ENCODE data around the gene SRRD. TPM values are rescaled to one million over a fixed set of nuclear protein-coding genes. Genes with fewer than 3 reads are reported as not detected.
"Not testable (repeated sequence)": the region's sequence is repeated elsewhere in the genome, so short reads cannot be mapped to it uniquely, and the experiment has no call there.

SRRD gene, protein sequence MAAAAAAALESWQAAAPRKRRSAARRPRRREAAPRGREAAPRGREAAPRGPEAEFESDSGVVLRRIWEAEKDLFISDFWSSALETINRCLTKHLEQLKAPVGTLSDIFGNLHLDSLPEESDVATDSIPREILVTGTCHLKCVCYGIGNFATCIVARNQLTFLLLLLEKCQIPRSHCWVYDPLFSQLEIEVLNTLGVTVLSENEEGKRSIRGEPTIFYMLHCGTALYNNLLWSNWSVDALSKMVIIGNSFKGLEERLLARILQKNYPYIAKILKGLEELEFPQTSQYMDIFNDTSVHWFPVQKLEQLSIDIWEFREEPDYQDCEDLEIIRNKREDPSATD
- 10 to 100 TPM; 32.5 to 40.4 (median 40.2) TPM for total RNA-seq

DNA sequence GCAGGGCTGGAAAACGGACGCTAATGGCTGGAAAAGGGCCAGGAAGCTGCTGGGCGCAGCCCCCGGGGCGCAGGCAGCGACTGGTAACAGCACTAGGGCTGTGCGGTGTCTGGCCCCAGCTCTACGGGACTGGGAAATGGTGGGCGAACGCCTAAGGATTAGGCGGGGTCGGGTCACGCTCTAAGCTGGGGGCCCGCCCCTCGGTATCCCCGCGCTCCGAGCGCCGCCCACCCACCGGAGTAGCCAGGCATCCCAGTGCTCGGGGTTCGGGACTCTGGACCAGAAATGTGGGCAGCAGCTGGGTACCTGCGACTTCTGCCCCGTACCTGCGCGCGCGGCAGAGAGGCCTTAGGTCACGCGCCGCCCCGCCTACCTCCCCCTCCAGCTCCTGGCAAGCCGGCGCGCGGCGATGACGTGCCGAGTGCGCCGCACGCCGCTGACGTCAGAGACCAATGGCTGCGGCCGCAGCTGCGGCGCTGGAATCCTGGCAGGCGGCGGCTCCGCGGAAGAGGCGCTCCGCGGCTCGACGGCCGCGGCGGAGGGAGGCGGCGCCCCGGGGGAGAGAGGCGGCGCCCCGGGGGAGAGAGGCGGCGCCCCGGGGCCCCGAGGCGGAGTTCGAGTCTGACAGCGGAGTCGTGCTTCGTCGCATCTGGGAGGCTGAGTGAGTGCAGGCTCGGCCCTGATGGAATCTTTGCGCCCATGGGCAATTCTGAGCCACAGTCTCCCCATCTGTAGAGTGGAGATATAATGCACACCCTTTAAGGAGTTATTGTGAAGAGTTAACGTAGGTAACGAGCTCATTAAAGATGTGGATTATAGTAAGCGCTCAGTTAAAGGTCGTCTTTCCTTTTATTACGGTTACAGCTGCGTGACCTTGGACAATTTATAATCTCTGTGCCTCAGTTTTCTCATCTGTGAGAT, at the start of gene SRRD, which contains the start of gene HPS4:
Gene SRRD, plus strand, starts transcription at position 439 of the 921 bp plus-strand sequence. Its CDS starts 14 bp downstream, at position 453.
Gene HPS4, minus strand, starts transcription at position 345 of the 921 bp plus-strand sequence. CDS start 2,021 bp downstream, outside the sequence.
- Mint-ChIP-seq H3K4me1 (ENCODE audit: low read depth) (peaks cover 63% of the 10 kb centered on the region), H3K27me3 (ENCODE audit: low read depth) (no peaks in the 10 kb centered on the region), H3K36me3 (ENCODE audit: insufficient read depth) (peaks cover 13% of the 10 kb centered on the region), H3K4me3 (peak within 1 kb of the TSS; percentile 95), H3K9me3 (no peaks in the 10 kb centered on the region)
- ATAC-seq: peak; percentile 83 to 90
- peak; percentile 93 for DNase-seq

DNA sequence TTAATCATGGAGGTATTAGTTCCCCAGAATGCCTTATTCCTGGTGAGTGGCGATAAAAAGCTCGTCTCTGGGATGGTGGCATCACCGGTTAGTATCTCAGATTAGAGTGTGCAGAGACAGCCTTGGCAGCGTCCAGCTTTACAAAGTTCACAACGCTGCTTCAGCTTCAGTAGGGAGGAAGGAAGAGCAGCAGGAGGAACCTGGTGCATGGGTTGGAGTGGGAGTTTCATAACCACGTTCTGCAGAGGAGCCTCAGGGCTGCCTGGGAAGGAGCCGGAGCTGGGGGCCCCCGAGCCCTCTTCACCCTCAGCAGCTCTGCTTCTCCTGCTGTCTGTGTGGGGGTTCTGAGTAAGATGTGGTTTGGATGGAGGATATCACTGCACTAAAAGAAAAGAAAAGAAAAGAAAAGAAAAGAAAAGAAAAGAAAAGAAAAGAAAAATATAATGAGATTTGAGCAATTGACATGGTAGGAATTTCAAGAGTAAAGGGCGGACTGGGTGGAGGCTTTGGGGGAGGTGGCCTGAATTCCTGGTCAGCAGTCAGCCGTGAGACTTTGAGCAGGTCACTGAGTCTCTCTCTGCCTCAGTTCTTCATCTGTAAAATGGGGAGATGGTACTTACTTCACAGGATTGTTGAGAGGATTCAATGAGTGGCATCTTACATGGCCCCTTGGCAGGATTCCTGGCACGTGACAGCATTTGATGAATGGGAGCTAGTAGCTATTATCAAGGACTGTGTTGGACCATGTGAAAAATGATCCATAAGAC, 48.2 kb upstream of the SRRD start:
- Mint-ChIP-seq H3K36me3 (ENCODE audit: insufficient read depth) (peaks cover 22% of the 10 kb centered on the region), H3K4me1 (ENCODE audit: low read depth) (peaks cover 46% of the 10 kb centered on the region), H3K9me3 (no peaks in the 10 kb centered on the region), H3K27me3 (ENCODE audit: low read depth) (no peaks in the 10 kb centered on the region), H3K4me3 (no peak overlapping the region)
- DNase-seq: no peak
- no peak for ATAC-seq

DNA sequence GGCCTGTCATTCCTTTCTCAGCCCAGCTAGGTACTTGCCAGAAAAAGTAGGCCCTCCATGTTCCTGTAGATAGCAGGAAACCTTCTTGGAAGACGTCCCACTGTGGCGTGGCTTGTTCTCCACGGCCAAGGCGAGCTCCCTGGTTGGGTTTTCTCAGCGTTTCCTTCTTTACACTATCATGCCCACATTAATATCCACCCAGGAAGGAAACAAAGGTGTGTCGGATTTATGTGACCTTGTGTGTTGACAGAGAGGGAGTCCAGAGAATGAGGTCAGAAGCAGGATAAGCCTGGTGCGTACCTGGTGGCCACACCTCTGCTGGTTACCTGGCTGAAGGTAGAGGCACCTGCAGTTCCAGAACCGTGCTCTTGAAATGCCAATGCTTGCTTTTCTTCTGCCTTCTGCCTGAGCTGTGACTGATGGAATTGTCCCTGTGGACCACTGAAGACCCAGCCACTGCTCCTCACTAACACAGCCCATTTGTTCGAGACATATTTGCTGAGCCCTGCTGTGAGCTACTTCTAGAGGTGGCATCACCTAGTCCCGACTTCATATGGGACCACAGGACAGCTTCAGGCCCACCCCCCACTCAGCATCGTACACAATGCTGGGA, 46.7 kb upstream of the SRRD start:
- Mint-ChIP-seq H3K4me1 (ENCODE audit: low read depth) (peaks cover 31% of the 10 kb centered on the region), H3K4me3 (no peak overlapping the region), H3K9me3 (no peaks in the 10 kb centered on the region), H3K36me3 (ENCODE audit: insufficient read depth) (peaks cover 22% of the 10 kb centered on the region), H3K27me3 (ENCODE audit: low read depth) (no peaks in the 10 kb centered on the region)
- DNase-seq (no peak), ATAC-seq (no peak)

DNA sequence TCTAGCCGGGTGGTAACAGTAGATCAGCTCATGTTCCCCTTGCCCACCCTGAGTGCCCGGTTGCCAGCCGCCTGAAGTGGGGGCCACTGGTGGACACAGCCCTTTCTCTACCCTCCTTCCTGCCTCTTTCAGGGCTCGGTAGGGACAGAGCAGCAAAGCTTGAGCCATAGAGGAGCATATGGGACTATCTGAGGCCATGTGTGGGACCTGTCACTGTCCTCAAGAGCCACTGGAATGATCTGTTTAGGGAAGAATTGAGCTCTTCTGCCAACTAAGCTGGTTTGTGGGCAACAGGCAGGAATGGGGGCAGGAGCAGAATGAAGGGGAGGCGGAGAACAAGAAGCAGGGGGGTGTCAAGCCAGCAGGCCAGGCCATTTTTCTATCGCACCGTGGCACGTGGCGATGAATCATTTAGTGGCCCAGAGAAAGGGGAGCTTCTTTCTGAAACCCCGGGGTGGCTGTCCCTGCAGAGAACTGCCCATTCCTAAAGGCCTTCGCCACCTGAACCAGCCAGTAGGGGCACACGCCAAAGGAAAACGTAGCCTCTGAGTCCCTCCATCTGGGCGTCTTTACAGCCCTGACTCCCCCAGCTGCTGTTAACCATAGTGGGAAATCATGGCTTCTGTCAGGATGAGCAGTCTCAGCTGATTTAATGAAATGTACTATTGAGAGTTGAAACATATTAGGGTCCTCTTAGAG, 45.8 kb upstream of the SRRD start:
- no peak for DNase-seq
- H3K27me3 Mint-ChIP-seq (ENCODE audit: low read depth): no peaks in the 10 kb centered on the region
- H3K4me3 Mint-ChIP-seq: no peak overlapping the region
- H3K4me1 Mint-ChIP-seq (ENCODE audit: low read depth): peaks cover 23% of the 10 kb centered on the region
- ATAC-seq: no peak
- no peaks in the 10 kb centered on the region for H3K9me3 Mint-ChIP-seq
- H3K36me3 Mint-ChIP-seq (ENCODE audit: insufficient read depth): peaks cover 25% of the 10 kb centered on the region

DNA sequence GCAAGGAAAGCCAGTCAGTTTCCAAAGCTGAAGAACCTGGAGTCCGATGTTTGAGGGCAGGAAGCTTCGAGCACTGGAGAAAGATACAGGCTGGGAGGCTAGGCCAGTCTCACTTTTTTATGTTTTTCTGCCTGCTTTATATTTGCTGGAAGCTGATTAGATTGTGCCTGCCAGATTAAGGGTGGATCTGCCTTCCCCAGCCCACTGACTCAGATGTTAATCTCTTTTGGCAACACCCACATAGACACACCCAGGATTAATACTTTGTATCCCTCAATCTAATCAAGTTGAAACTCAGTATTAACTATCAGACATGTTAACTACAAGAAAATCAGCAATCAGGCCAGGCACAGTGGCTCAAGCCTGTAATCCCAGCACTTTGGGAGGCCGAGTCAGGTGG, 44.9 kb upstream of the SRRD start:
- Mint-ChIP-seq H3K36me3 (ENCODE audit: insufficient read depth) (peaks cover 27% of the 10 kb centered on the region), H3K4me1 (ENCODE audit: low read depth) (peaks cover 22% of the 10 kb centered on the region)
- H3K27me3 Mint-ChIP-seq (ENCODE audit: low read depth); ATAC-seq; H3K4me3 Mint-ChIP-seq; DNase-seq; H3K9me3 Mint-ChIP-seq: not testable (repeated sequence)

DNA sequence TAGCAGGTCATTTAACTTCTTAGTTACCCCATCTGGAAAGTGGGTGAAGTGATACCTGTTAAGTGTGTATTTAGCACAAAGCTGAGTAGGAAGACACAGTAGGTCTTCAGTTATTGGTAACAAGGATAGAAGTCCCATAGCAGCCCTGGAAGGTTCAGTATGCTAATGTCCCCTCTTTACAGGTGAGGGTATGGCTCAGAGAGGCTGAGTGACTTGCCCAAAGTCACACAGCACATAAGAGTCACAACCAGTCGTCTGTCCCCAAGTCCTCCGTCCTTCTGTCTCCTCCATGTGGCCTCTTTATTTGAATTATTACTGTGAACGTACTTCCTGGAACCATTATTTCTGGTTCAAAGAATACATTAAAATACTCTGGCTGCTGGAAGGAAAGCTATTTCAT, 44.1 kb upstream of the SRRD start:
- no peak for ATAC-seq
- H3K4me1 Mint-ChIP-seq (ENCODE audit: low read depth): peaks cover 22% of the 10 kb centered on the region
- no peaks in the 10 kb centered on the region for H3K27me3 Mint-ChIP-seq (ENCODE audit: low read depth)

DNA sequence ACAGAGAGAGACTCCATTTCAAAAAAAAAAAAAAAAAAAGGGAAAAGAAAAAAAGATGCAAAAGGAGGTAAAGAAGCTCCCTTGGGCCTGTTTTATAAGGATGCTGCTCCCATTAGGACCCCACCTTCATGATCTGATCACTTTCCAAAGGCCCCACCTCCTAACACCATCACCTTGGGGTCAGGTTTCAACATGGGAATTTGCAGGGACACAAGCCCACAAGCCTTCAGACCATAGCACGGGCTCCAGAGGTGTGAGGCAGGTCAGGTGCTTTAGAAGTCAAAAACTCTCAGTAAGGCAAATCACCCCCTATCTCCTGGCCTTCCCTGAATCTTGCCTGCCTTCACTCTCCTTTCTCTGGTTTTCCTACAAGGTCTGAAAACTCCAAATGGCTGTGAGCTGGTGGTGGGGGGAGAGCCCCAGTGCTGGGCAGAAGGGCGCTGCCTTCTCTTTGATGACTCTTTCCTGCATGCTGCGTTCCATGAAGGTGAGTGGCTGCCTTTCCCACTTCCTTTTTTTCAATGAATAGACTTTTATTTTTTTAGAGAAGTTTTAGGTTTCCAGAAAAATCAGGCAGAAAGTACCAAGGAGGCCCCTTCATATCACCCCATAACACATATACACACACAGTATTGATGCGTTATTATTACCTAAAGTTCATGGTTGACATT, 41.5 kb upstream of the SRRD start:
- no peak for ATAC-seq
- DNase-seq: no peak
- no peak overlapping the region for H3K4me3 Mint-ChIP-seq
- no peaks in the 10 kb centered on the region for H3K9me3 Mint-ChIP-seq
- peaks cover 2% of the 10 kb centered on the region for H3K4me1 Mint-ChIP-seq (ENCODE audit: low read depth)
- H3K27me3 Mint-ChIP-seq (ENCODE audit: low read depth): no peaks in the 10 kb centered on the region
- peaks cover 7% of the 10 kb centered on the region for H3K36me3 Mint-ChIP-seq (ENCODE audit: insufficient read depth)

More for the DNA sequence above, 44.1 kb upstream of the SRRD start:
- no peak for DNase-seq
- no peak overlapping the region for H3K4me3 Mint-ChIP-seq
- H3K36me3 Mint-ChIP-seq (ENCODE audit: insufficient read depth): peaks cover 25% of the 10 kb centered on the region
- H3K9me3 Mint-ChIP-seq: no peaks in the 10 kb centered on the region

DNA sequence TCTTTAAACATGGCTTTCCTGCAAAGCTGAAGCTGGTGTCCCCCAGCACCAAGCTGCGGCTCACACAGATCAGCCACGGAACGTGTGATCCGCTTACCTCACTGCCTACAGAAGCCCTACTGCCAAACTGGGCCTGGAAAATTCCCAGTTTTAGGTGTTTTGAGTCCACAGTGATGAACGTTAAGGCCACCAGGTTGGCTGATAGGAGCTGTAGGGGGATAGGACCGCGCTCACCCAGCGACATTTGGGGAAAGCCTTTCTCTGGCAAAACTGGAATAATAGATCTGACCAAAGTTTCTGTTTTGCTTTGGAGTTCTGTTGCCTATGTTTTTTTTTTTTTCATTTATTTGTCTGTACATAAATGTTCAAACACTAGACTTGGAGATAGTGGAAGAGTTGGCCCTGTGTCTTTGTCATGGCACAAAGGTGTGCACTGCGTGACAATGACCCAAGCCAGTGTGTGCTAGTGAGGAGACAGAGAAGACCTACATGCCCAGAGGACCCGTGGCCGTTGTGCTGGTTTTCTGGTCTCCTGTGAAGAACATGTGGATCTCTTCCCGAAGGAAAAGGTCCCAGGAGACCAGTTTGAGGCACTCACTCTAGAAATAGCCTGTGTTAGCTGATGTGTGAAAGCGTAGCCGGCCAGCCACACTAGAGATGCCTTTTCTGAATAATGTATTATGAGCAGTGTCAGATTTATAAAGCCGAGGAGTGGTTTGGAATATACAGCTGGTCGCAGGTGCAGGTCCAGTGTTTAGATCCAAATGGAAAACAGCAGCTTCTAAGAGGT, 39.6 kb upstream of the SRRD start:
- peaks cover 7% of the 10 kb centered on the region for H3K36me3 Mint-ChIP-seq (ENCODE audit: insufficient read depth)
- DNase-seq (no peak), ATAC-seq (no peak)
- no peaks in the 10 kb centered on the region for H3K9me3 Mint-ChIP-seq
- no peaks in the 10 kb centered on the region for H3K27me3 Mint-ChIP-seq (ENCODE audit: low read depth)
- no peaks in the 10 kb centered on the region for H3K4me1 Mint-ChIP-seq (ENCODE audit: low read depth)
- H3K4me3 Mint-ChIP-seq: no peak overlapping the region

DNA sequence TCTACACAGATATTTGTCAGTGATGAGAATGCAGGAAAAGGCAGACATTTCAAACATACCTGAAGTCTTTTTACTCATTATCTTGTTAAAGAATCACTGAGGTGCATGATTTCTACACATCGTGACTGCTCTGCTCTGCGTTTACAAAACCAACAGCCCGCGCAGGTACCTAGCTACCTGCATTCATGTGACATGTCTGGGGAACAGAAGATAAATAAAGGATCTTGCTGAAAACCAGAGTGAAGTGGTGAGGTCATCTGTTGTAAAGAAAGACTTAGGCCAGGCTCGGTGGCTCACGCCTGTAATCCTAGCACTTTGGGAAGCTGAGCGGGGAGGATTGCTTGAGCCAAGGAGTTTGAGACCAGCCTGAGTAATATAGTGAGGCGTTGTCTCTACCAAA, 38.9 kb upstream of the SRRD start:
- no peak for ATAC-seq
- Mint-ChIP-seq H3K4me3 (no peak overlapping the region), H3K36me3 (ENCODE audit: insufficient read depth) (peaks cover 7% of the 10 kb centered on the region)

DNA sequence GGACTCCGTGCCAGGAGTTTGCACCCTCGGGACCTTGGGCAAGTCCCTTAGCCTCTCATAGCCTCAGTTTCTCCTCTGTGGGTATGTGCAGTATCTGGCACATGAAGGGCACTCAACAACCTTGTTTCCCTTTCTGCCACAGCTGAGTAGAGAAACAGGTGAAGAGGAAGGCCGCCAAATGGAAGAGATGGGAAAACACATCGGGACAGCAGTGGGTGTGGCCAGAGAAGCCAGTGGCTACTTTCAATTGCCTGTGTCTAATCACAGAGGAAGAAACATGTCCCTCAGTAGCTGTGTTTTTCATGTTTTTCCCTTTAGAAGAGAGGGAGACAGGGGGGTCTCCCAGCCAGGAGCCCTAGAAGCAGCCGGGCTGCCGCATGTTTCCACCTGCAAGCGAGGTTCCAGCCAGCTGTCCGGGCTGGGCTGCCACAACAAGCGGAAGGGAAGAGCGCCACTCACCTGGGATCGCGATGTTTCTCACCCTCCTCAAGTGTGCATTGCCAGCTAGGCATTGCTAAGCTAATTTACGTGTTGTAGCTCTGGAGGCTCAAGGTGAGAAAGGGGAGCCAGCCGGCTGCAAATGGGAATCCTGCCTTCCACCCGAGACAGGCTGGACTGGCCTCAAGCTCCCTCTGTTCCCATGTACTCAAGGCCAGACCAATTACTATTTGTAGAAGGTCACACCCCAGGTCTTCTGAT, 38.0 kb upstream of the SRRD start:
- Mint-ChIP-seq H3K36me3 (ENCODE audit: insufficient read depth) (peaks cover 7% of the 10 kb centered on the region), H3K4me3 (no peak overlapping the region), H3K9me3 (no peaks in the 10 kb centered on the region), H3K4me1 (ENCODE audit: low read depth) (no peaks in the 10 kb centered on the region), H3K27me3 (ENCODE audit: low read depth) (no peaks in the 10 kb centered on the region)
- DNase-seq (no peak), ATAC-seq (no peak)

More for the DNA sequence above, 38.9 kb upstream of the SRRD start:
- Mint-ChIP-seq H3K9me3 (no peaks in the 10 kb centered on the region), H3K4me1 (ENCODE audit: low read depth) (no peaks in the 10 kb centered on the region), H3K27me3 (ENCODE audit: low read depth) (no peaks in the 10 kb centered on the region)
- DNase-seq: no peak

DNA sequence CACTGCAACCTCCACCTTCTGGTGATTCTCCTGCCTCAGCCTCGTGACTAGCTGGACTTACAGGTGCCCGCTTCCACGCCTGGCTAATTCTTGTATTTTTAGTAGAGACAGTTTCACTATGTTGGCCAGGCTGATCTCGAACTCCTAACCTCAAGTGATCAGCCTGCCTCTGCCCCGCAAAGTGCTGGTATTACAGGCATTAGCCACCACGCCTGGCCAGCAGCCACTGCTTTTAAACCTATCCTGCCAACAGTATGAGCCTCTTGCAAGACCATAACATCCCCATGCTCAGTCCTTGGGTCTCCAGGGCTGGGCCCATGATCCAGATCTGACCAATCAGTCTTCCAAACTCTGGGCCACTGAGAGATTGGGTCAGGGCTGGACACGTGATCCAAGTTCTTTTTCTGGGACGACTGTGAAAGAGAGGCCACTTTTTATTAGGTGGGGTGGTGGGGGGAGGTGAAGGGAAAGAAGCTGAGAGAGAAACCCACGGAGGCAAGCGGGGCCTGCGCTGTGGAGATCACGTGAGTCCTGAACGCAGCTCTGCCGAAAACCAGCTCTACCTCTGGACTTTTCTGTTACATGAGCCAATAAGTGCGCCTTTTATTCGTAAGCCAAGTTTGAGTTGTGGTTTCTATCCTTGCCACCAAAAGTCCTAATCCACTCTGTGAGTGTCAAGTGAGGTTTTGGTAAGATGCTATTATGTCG, 36.7 kb upstream of the SRRD start:
- no peak for ATAC-seq
- H3K4me3 Mint-ChIP-seq: no peak overlapping the region
- no peaks in the 10 kb centered on the region for H3K4me1 Mint-ChIP-seq (ENCODE audit: low read depth)
- no peaks in the 10 kb centered on the region for H3K27me3 Mint-ChIP-seq (ENCODE audit: low read depth)
- no peaks in the 10 kb centered on the region for H3K9me3 Mint-ChIP-seq
- peaks cover 11% of the 10 kb centered on the region for H3K36me3 Mint-ChIP-seq (ENCODE audit: insufficient read depth)
- no peak for DNase-seq
